ENCODE data around the gene KRTAP19-3.

DNA sequence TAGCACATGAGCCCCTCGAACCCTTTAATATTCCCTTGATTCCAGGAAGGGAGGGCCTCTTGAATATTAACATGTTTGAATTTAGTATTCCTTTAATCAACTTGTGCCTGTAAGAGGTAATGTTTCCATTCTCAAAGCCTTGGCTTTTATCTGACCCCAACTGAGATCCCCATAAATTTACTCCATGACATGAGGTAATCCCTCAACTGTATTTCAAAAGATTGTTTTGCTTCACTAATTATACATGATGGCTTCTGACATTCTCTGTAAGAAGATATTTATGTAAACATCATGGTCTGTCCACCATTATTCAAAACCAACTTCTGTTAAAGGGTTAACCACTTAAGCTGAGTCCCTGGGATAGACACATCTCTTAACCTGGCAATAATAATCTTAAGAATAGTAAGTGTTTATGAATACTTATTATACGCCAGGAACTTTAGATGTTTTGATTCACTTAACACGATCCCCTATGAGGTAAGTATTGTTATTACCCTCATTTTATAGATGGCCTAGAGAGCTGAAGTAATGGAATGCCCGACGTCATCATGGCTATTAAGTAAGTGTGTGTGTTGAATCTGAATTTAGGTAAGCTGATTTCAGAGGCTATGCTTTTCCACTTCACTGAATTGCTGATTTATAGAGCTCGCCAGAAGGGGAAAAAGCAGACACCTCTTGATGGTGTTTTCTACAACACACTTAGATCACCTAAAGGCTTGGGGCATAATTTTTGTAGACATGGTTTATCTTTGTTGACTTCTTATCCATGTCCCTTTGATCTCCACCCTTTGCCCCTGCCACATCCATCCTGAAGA lies 22.7 kb downstream of the KRTAP19-3 start:
- TF ChIP-seq CTCF (conservative IDR thresholded peaks at IDR 0.05; ENCODE audit: low read depth in 2 of 2) (no peak), POLR2AphosphoS5 (IDR thresholded peaks at IDR 0.05; ENCODE audit: low read depth) (no peak), REST (IDR thresholded peaks at IDR 0.05; ENCODE audit: unreplicated experiment) (no peak), EZH2 (IDR thresholded peaks at IDR 0.05; ENCODE audit: low read depth, unreplicated experiment) (no peak), CREB1 (CRISPR knock-in tag; IDR thresholded peaks at IDR 0.05; ENCODE audit: low read depth) (no peak), NANOG (IDR thresholded peaks at IDR 0.05; ENCODE audit: borderline replicate concordance) (no peak), JUNB (IDR thresholded peaks at IDR 0.05; ENCODE audit: unreplicated experiment) (no peak), ZNF331 (CRISPR knock-in tag; IDR thresholded peaks at IDR 0.05; ENCODE audit: low read depth) (no peak), EZH2phosphoT487 (IDR thresholded peaks at IDR 0.05; ENCODE audit: unreplicated experiment) (no peak)
- TF ChIP-seq, protein P1, sequence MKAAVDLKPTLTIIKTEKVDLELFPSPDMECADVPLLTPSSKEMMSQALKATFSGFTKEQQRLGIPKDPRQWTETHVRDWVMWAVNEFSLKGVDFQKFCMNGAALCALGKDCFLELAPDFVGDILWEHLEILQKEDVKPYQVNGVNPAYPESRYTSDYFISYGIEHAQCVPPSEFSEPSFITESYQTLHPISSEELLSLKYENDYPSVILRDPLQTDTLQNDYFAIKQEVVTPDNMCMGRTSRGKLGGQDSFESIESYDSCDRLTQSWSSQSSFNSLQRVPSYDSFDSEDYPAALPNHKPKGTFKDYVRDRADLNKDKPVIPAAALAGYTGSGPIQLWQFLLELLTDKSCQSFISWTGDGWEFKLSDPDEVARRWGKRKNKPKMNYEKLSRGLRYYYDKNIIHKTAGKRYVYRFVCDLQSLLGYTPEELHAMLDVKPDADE (IDR thresholded peaks at IDR 0.05) = no peak
